Brain microvascular endothelial cell (primary cell): Measurements from ENCODE around the gene IDH3B.

Experiments
- DNase-seq: peaks from one replicate; pipeline ENCODE4 v3.0.0-alpha.2; 2020
- H3K27ac ChIP-seq: fragments of 250-450 bp; sonication (Bioruptor Pico); 2 replicates; pipeline ENCODE4 v1.5.1; 2020; ENCODE audit warnings: mild to moderate bottlenecking, moderate library complexity
- H3K27me3 ChIP-seq: fragments of 250-450 bp; sonication (Bioruptor Pico); replicated peaks from 2 replicates; pipeline ENCODE4 v1.5.1; 2020; ENCODE audit warnings: mild to moderate bottlenecking
- H3K36me3 ChIP-seq: fragments of 250-450 bp; sonication (Bioruptor Pico); replicated peaks from 2 replicates; pipeline ENCODE4 v1.5.1; 2020; ENCODE audit warnings: mild to moderate bottlenecking
- H3K4me3 ChIP-seq: 2 replicates; pipeline ENCODE4 v1.5.1; 2011; ENCODE audit warnings: low read depth, mild to moderate bottlenecking, control low read depth, low read length, moderate library complexity
- in situ Hi-C: cut with HindIII; loops from 2 replicates; pipeline ENCODE4 v1.10.0; 2017; ENCODE audit warnings: low sequenced_read_pairs, low pct_ligation_motif_present
- TF ChIP-seq, protein P1 (sequence below): IDR thresholded peaks from 2 replicates; pipeline ENCODE4 v1.5.1; 2011; ENCODE audit warnings: low read depth, mild to moderate bottlenecking, moderate library complexity, low read length, control low read depth, inconsistent platforms; ENCODE audit errors: missing control alignments

The IDH3B gene

GRCh38 chr20:2654384-2654822 is 9.6 kb downstream of the IDH3B start:
- Histone ChIP-seq H3K36me3 (peaks cover 60% of the 10 kb centered on the region), H3K27ac (no peak overlapping the region), H3K27me3 (no peaks in the 10 kb centered on the region), H3K4me3 (peak overlapping the region; percentile 98)
- in situ Hi-C loops = no loop called here
- TF ChIP-seq, protein P1, sequence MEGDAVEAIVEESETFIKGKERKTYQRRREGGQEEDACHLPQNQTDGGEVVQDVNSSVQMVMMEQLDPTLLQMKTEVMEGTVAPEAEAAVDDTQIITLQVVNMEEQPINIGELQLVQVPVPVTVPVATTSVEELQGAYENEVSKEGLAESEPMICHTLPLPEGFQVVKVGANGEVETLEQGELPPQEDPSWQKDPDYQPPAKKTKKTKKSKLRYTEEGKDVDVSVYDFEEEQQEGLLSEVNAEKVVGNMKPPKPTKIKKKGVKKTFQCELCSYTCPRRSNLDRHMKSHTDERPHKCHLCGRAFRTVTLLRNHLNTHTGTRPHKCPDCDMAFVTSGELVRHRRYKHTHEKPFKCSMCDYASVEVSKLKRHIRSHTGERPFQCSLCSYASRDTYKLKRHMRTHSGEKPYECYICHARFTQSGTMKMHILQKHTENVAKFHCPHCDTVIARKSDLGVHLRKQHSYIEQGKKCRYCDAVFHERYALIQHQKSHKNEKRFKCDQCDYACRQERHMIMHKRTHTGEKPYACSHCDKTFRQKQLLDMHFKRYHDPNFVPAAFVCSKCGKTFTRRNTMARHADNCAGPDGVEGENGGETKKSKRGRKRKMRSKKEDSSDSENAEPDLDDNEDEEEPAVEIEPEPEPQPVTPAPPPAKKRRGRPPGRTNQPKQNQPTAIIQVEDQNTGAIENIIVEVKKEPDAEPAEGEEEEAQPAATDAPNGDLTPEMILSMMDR = no peak
- DNase-seq = no peak

- in situ Hi-C loops = no loop called here
- Histone ChIP-seq H3K4me3 (peak overlapping the region; percentile 98), H3K36me3 (peaks cover 55% of the 10 kb centered on the region), H3K27ac (peak overlapping the region; percentile 35), H3K27me3 (no peaks in the 10 kb centered on the region)
- DNase-seq = no peak
- TF ChIP-seq, protein P1 = no peak
Observed at GRCh38 chr20:2653556-2654383, 10.2 kb downstream of the IDH3B start.

DNA sequence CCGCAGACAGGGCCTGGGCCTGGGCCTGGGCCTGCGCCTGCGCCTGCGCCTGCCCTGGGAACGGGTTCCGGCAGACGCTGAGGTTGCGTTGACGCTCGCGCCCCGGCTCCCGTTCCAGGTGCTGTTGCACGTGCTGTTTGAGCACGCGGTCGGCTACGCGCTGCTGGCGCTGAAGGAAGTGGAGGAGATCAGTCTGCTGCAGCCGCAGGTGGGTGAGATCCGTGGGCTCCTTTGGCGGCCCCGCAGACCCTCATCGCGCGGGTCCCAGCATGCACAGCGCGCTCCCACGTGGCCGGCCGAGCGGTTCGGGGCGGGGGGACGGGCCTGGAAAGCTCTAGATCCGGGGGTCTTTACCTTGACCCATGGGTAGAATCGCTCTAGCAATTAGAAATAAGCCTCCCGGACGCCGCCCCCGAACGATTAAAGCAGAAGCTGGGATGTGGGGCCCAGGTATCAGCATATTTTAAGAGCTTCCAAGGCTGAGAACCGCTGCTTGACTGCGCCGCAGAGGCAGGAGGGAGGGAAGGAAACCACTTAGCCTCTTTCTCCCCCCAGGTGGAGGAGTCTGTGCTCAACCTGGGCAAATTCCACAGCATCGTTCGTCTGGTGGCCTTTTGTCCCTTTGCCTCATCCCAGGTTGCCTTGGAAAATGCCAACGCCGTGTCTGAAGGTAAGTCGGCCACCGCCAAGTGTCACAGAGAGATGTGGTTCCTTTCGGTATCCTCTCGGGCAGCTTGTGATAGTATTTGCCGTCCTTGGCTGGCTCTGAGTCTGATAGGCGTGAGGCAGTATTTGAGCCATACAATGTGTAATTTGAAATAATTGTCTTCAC is 11.1 kb downstream of the IDH3B start:
- Histone ChIP-seq H3K4me3 (peak overlapping the region; percentile 98), H3K27ac (peak overlapping the region; percentile 35), H3K36me3 (peaks cover 48% of the 10 kb centered on the region), H3K27me3 (no peaks in the 10 kb centered on the region)
- TF ChIP-seq, protein P1 = no peak
- in situ Hi-C loops = no loop called here
- DNase-seq = peak; percentile 2

- H3K27ac ChIP-seq = peak within 1 kb of the TSS; percentile 79
- in situ Hi-C loops = no loop called here
- no peaks in the 10 kb centered on the region for H3K27me3 ChIP-seq
- TF ChIP-seq, protein P1 = no peak
- DNase-seq = peak; percentile 75
- peaks cover 40% of the 10 kb centered on the region for H3K36me3 ChIP-seq
- H3K4me3 ChIP-seq = peak within 1 kb of the TSS; percentile 98
Observed at GRCh38 chr20:2651772-2652723, 12.0 kb downstream of the IDH3B start, which contains the start of gene NOP56. Gene NOP56 (plus strand): TSS chr20:2652632. CDS start chr20:2652661, 29 bp downstream.

DNA sequence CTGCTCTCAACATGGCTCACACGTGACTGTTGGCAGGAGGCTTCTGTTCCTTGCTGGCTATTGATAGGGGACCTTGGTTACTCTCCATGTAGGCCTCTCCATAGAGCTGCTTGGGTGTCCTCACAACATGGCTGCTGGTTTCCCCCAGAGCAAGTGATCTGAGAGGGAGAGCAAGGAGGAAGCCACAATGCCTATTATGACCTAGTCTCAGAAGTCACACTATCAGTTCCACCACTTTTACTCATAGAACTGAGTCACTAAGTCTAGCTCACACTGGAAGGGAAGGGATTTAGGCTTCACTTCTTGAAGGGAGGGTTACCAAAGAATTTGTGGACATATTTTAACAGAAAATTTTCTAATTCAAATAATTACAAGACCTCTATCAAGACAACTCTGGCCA is 20.3 kb downstream of the IDH3B start:
- DNase-seq = no peak
- TF ChIP-seq, protein P1 = no peak
- no peaks in the 10 kb centered on the region for H3K27me3 ChIP-seq
- peaks cover 2% of the 10 kb centered on the region for H3K36me3 ChIP-seq
- in situ Hi-C loops = no loop called here
- no peak overlapping the region for H3K4me3 ChIP-seq
- H3K27ac ChIP-seq = no peak overlapping the region
